Left hindlimb (tissue), 1 donor: ENCODE data around the gene TEDC1.

Source experiments
- DNase-seq: peaks from one replicate; pipeline ENCODE4 v3.0.0-alpha.2; 2018

TEDC1 gene

GRCh38 chr14:105499256-105500035 is 8.4 kb downstream of the TEDC1 start:
- peak; percentile 68 for DNase-seq

- DNase-seq = no peak
Measured at GRCh38 chr14:105500036-105500725, 9.1 kb downstream of the TEDC1 start.

GRCh38 chr14:105500726-105501101 is 9.7 kb downstream of the TEDC1 start:
- no peak for DNase-seq

GRCh38 chr14:105501504-105502291 is 10.7 kb downstream of the TEDC1 start:
- no peak for DNase-seq

GRCh38 chr14:105502446-105503295 is 11.6 kb downstream of the TEDC1 start:
- DNase-seq = no peak

- no peak for DNase-seq
Measured at GRCh38 chr14:105503296-105503640, 12.2 kb downstream of the TEDC1 start.

GRCh38 chr14:105503935-105504692 is 13.1 kb downstream of the TEDC1 start:
- DNase-seq = no peak

- no peak for DNase-seq
Measured at GRCh38 chr14:105505101-105505500, 14.1 kb downstream of the TEDC1 start.

GRCh38 chr14:105507247-105507646 is 16.2 kb downstream of the TEDC1 start:
- no peak for DNase-seq

- DNase-seq = no peak
Measured at GRCh38 chr14:105508069-105508468, 17.0 kb downstream of the TEDC1 start.

GRCh38 chr14:105508601-105509000 is 17.6 kb downstream of the TEDC1 start:
- DNase-seq = no peak

GRCh38 chr14:105517096-105517495 is 26.1 kb downstream of the TEDC1 start:
- no peak for DNase-seq

GRCh38 chr14:105519946-105520698 is 29.1 kb downstream of the TEDC1 start:
- no peak for DNase-seq

GRCh38 chr14:105525326-105525725 is 34.3 kb downstream of the TEDC1 start:
- DNase-seq = no peak

- no peak for DNase-seq
Measured at GRCh38 chr14:105525861-105526775, 35.1 kb downstream of the TEDC1 start, which contains the start of gene TMEM121. TMEM121 (plus strand) TSS chr14:105526583; CDS start chr14:105528835, 2,252 bp downstream.

GRCh38 chr14:105526776-105527380 is 35.8 kb downstream of the TEDC1 start:
- DNase-seq = no peak

GRCh38 chr14:105527381-105527825 is 36.4 kb downstream of the TEDC1 start:
- DNase-seq = no peak

- peak; percentile 83 for DNase-seq
Measured at GRCh38 chr14:105527826-105528585, 37.0 kb downstream of the TEDC1 start.
